GM23338 (cell line): Measurements from ENCODE around the gene PPP1R16B. TPM values are rescaled to one million over a fixed set of nuclear protein-coding genes. Genes with fewer than 3 reads are reported as not detected.
A peak's percentile ranks its signal among the peaks of the same experiment; 100 is the strongest.

Experiments
- ATAC-seq: fragments of 200-7000 bp; cut with Tn5 transposase; 3 replicates; pipeline ENCODE4 v1.9.1; 2020
- DNase-seq: peaks from one replicate; pipeline ENCODE4 v3.0.0-alpha.2; 2015; ENCODE audit warnings: low spot score
- H2AFZ ChIP-seq: fragments of 200-600 bp; sonication (generic); 2 replicates; pipeline ENCODE4 v1.8.0; 2016; ENCODE audit warnings: antibody characterized with exemption, mild to moderate bottlenecking, moderate library complexity
- H3F3A ChIP-seq: fragments of 200-600 bp; sonication (generic); replicated peaks from 2 replicates; pipeline ENCODE4 v1.8.0; 2017; ENCODE audit warnings: antibody characterized with exemption, mixed run types, low read depth
- H3K27ac ChIP-seq: fragments of 200-600 bp; sonication (generic); 2 replicates; pipeline ENCODE4 v1.6.1; 2016; ENCODE audit warnings: low read depth
- H3K27me3 ChIP-seq: fragments of 200-600 bp; sonication (generic); 2 replicates; pipeline ENCODE4 v1.8.0; 2016; ENCODE audit warnings: mild to moderate bottlenecking, mixed run types, moderate library complexity; ENCODE audit not compliant: insufficient read depth
- H3K36me3 ChIP-seq: fragments of 200-600 bp; sonication (generic); 2 replicates; pipeline ENCODE4 v1.8.0; 2016; ENCODE audit warnings: mild to moderate bottlenecking; ENCODE audit not compliant: insufficient read depth
- H3K4me1 ChIP-seq: fragments of 200-600 bp; sonication (generic); 2 replicates; pipeline ENCODE4 v1.8.0; 2016; ENCODE audit warnings: mild to moderate bottlenecking, moderate library complexity; ENCODE audit not compliant: insufficient read depth
- H3K4me2 ChIP-seq: fragments of 200-600 bp; sonication (generic); 2 replicates; pipeline ENCODE4 v1.7.1; 2017; ENCODE audit warnings: mixed run types
- H3K4me3 ChIP-seq: fragments of 200-600 bp; sonication (generic); 2 replicates; pipeline ENCODE4 v1.6.1; 2016; ENCODE audit warnings: mixed run types
- H3K79me2 ChIP-seq: fragments of 200-600 bp; sonication (generic); replicated peaks from 2 replicates; pipeline ENCODE4 v1.8.0; 2017; ENCODE audit warnings: mild to moderate bottlenecking; ENCODE audit not compliant: insufficient read depth
- H3K9me2 ChIP-seq: fragments of 200-600 bp; sonication (generic); 2 replicates; pipeline ENCODE4 v1.8.0; 2017; ENCODE audit not compliant: insufficient read depth
- H4K20me1 ChIP-seq: fragments of 200-600 bp; sonication (generic); replicated peaks from 2 replicates; pipeline ENCODE4 v1.8.0; 2017; ENCODE audit warnings: mild to moderate bottlenecking; ENCODE audit not compliant: insufficient read depth
- H3K27ac Mint-ChIP-seq: 2 replicates; pipeline ENCODE4 v1.8.0; 2020; ENCODE audit warnings: inconsistent platforms, mild to moderate bottlenecking, moderate library complexity, mixed read lengths
- H3K27me3 Mint-ChIP-seq: 3 replicates; pipeline ENCODE4 v1.8.0; 2022; ENCODE audit warnings: low read depth, mild to moderate bottlenecking, moderate library complexity, mixed read lengths, inconsistent platforms; ENCODE audit not compliant: insufficient read depth, poor library complexity
- H3K36me3 Mint-ChIP-seq: 3 replicates; pipeline ENCODE4 v1.8.0; 2021; ENCODE audit warnings: low read depth, mild to moderate bottlenecking, inconsistent platforms, moderate library complexity, mixed read lengths
- H3K4me1 Mint-ChIP-seq: 3 replicates; pipeline ENCODE4 v1.8.0; 2020; ENCODE audit warnings: mild to moderate bottlenecking, inconsistent platforms, mixed read lengths
- H3K4me3 Mint-ChIP-seq: 3 replicates; pipeline ENCODE4 v1.8.0; 2021; ENCODE audit warnings: moderate library complexity, mild to moderate bottlenecking, inconsistent platforms, mixed read lengths
- H3K9me3 Mint-ChIP-seq: 3 replicates; pipeline ENCODE4 v1.8.0; 2020; ENCODE audit warnings: moderate library complexity, mild to moderate bottlenecking, inconsistent platforms, mixed read lengths
- CREB1 ChIP-seq: fragments of 250-450 bp; sonication (Bioruptor Pico); IDR thresholded peaks from 2 replicates; pipeline ENCODE4 v1.5.0; 2020; ENCODE audit warnings: low read depth, mild to moderate bottlenecking, moderate library complexity
- EZH2 ChIP-seq: fragments of 200-600 bp; sonication (generic); IDR thresholded peaks from one replicate; pipeline ENCODE4 v1.8.0; 2017; ENCODE audit warnings: antibody characterized with exemption, mild to moderate bottlenecking, low read depth; ENCODE audit not compliant: unreplicated experiment
- EZH2phosphoT487 ChIP-seq: fragments of 200-600 bp; sonication (generic); IDR thresholded peaks from one replicate; pipeline ENCODE4 v1.8.1; 2018; ENCODE audit warnings: antibody characterized with exemption; ENCODE audit not compliant: unreplicated experiment
- JUNB ChIP-seq: IDR thresholded peaks from one replicate; pipeline ENCODE4 v1.6.1; 2016; ENCODE audit warnings: antibody characterized with exemption; ENCODE audit not compliant: unreplicated experiment
- ZNF114 ChIP-seq: fragments of 250-450 bp; sonication (Bioruptor Pico); IDR thresholded peaks from 2 replicates; pipeline ENCODE4 v1.5.0; 2020; ENCODE audit warnings: mild to moderate bottlenecking, moderate library complexity
- ZNF331 ChIP-seq: fragments of 250-450 bp; sonication (Bioruptor Pico); IDR thresholded peaks from 2 replicates; pipeline ENCODE4 v1.5.0; 2020; ENCODE audit warnings: low read depth, mild to moderate bottlenecking, moderate library complexity
- polyA plus RNA-seq: library from polyadenylated mRNA; unstranded; fragments of >200 nt; fragmentation: Nextera tagmentation; extraction: Ambion mirVana; gene quantifications from 2 replicates; pipeline ENCODE4 v1.2.1, GENCODE V29; 2016
- total RNA-seq: library from RNA; depleted of rRNA; stranded (reverse); fragments of >200 nt; shearing (Covaris generic); gene quantifications from 2 replicates; pipeline ENCODE4 v1.2.3, GENCODE V29; 2014
- TF ChIP-seq, protein P1 (sequence below): IDR thresholded peaks from one replicate; pipeline ENCODE4 v1.6.1; 2018; ENCODE audit warnings: antibody characterized with exemption; ENCODE audit not compliant: unreplicated experiment
- TF ChIP-seq, protein P2 (sequence below): IDR thresholded peaks from 2 replicates; pipeline ENCODE4 v1.6.1; 2016; ENCODE audit warnings: antibody characterized with exemption
- TF ChIP-seq, protein P3 (sequence below), 2 experiments: fragments of 200-600 bp in 1 of 2; sonication (generic) in 1 of 2; conservative IDR thresholded peaks; 2 replicates each; pipeline versions ENCODE4 v1.5.1 to v1.6.1; 2016 to 2017; ENCODE audit warnings: antibody characterized with exemption in 2 of 2, low read depth in 2 of 2, mild to moderate bottlenecking in 2 of 2, moderate library complexity in 1 of 2

Gene PPP1R16B
- total and polyA plus RNA-seq, 2 experiments from 2014 or later: 1.6 to 11.5 TPM

DNA sequence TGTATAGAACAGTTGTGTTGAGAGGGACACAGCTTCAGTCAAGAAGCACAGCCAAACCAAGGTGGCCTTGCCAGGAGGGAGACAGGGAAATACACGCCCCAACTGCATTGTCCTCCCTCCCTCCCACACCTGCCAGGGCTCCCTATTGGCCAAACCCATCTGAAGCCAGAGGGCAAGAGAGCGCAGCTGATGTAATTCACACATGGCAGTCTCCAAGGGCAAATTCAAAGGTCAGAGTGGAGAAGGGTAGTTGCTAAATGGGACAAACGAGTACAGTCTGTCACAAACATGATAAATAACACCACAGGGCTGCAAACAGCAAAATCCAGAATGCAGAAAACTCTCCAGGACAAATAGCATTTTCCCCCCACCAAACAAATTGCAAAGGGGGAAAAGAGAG, 23.2 kb upstream of the PPP1R16B start:
- Histone ChIP-seq H3K27me3 (no peaks in the 10 kb centered on the region), H3K79me2 (no peaks in the 10 kb centered on the region), H2AFZ (no peak overlapping the region), H3K4me1 (peaks cover 27% of the 10 kb centered on the region), H3K27ac (no peak overlapping the region; the same call in 1 of the 2 replicates), H4K20me1 (no peaks in the 10 kb centered on the region), H3K36me3 (no peaks in the 10 kb centered on the region), H3K4me2 (no peak overlapping the region), H3K4me3 (no peak overlapping the region), H3K9me2 (no peaks in the 10 kb centered on the region), H3F3A (peaks cover 11% of the 10 kb centered on the region; the same call in 1 of the 2 replicates)
- Mint-ChIP-seq H3K4me3 (no peak overlapping the region), H3K9me3 (no peaks in the 10 kb centered on the region), H3K27ac (0 out of 2 replicates have a peak overlapping the region, but pooled peaks have one; percentile 13), H3K27me3 (no peaks in the 10 kb centered on the region), H3K36me3 (peaks cover 6% of the 10 kb centered on the region), H3K4me1 (peaks cover 33% of the 10 kb centered on the region)
- DNase-seq: no peak
- TF ChIP-seq, protein P1, sequence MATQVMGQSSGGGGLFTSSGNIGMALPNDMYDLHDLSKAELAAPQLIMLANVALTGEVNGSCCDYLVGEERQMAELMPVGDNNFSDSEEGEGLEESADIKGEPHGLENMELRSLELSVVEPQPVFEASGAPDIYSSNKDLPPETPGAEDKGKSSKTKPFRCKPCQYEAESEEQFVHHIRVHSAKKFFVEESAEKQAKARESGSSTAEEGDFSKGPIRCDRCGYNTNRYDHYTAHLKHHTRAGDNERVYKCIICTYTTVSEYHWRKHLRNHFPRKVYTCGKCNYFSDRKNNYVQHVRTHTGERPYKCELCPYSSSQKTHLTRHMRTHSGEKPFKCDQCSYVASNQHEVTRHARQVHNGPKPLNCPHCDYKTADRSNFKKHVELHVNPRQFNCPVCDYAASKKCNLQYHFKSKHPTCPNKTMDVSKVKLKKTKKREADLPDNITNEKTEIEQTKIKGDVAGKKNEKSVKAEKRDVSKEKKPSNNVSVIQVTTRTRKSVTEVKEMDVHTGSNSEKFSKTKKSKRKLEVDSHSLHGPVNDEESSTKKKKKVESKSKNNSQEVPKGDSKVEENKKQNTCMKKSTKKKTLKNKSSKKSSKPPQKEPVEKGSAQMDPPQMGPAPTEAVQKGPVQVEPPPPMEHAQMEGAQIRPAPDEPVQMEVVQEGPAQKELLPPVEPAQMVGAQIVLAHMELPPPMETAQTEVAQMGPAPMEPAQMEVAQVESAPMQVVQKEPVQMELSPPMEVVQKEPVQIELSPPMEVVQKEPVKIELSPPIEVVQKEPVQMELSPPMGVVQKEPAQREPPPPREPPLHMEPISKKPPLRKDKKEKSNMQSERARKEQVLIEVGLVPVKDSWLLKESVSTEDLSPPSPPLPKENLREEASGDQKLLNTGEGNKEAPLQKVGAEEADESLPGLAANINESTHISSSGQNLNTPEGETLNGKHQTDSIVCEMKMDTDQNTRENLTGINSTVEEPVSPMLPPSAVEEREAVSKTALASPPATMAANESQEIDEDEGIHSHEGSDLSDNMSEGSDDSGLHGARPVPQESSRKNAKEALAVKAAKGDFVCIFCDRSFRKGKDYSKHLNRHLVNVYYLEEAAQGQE: no peak
- TF ChIP-seq JUNB (no peak), ZNF114 (CRISPR knock-in tag) (no peak), ZNF331 (CRISPR knock-in tag) (no peak)
- ATAC-seq: no peak

DNA sequence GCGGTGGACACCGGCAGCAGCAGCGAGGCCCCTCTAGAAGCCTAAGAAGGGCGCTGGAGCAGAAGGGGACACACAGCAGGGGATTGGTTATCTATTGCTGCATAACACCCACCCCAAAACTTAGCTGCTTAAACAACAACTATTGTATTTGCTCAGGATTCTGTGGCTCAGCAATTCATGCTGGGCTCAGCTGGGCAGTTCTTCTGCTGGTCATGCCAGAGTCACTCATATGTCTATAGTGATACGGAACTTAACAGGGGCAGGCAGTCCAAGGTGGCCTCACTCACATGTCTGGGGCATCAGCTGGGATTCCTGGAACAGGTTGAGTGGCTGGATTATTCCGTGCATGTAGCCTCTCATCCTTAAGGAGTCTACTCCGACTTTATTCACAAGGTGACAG, 17.6 kb upstream of the PPP1R16B start:
- no peak for DNase-seq
- no peaks in the 10 kb centered on the region for H4K20me1 ChIP-seq
- H3K9me2 ChIP-seq: no peaks in the 10 kb centered on the region
- TF ChIP-seq, protein P2, sequence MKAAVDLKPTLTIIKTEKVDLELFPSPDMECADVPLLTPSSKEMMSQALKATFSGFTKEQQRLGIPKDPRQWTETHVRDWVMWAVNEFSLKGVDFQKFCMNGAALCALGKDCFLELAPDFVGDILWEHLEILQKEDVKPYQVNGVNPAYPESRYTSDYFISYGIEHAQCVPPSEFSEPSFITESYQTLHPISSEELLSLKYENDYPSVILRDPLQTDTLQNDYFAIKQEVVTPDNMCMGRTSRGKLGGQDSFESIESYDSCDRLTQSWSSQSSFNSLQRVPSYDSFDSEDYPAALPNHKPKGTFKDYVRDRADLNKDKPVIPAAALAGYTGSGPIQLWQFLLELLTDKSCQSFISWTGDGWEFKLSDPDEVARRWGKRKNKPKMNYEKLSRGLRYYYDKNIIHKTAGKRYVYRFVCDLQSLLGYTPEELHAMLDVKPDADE: no peak
- TF ChIP-seq ZNF331 (CRISPR knock-in tag) (peak; percentile 32; the same call in 1 of the 2 replicates), CREB1 (CRISPR knock-in tag) (no peak), EZH2phosphoT487 (no peak), ZNF114 (CRISPR knock-in tag) (no peak), EZH2 (no peak)
- TF ChIP-seq, protein P3, sequence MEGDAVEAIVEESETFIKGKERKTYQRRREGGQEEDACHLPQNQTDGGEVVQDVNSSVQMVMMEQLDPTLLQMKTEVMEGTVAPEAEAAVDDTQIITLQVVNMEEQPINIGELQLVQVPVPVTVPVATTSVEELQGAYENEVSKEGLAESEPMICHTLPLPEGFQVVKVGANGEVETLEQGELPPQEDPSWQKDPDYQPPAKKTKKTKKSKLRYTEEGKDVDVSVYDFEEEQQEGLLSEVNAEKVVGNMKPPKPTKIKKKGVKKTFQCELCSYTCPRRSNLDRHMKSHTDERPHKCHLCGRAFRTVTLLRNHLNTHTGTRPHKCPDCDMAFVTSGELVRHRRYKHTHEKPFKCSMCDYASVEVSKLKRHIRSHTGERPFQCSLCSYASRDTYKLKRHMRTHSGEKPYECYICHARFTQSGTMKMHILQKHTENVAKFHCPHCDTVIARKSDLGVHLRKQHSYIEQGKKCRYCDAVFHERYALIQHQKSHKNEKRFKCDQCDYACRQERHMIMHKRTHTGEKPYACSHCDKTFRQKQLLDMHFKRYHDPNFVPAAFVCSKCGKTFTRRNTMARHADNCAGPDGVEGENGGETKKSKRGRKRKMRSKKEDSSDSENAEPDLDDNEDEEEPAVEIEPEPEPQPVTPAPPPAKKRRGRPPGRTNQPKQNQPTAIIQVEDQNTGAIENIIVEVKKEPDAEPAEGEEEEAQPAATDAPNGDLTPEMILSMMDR (conservative IDR thresholded peaks at IDR 0.05; ENCODE audit: low read depth in 2 of 2): no peak
- TF ChIP-seq, protein P1: no peak
- H3K4me3 Mint-ChIP-seq: no peak overlapping the region
- no peaks in the 10 kb centered on the region for H3K4me1 Mint-ChIP-seq
- no peak overlapping the region for H2AFZ ChIP-seq
- no peak overlapping the region for H3K27ac Mint-ChIP-seq
- H3K36me3 ChIP-seq: no peaks in the 10 kb centered on the region
- H3K9me3 Mint-ChIP-seq: no peaks in the 10 kb centered on the region; the same call in 2 of the 3 replicates
- no peak overlapping the region for H3K4me2 ChIP-seq
- no peak overlapping the region for H3K27ac ChIP-seq
- no peaks in the 10 kb centered on the region for H3F3A ChIP-seq
- ATAC-seq: no peak
- H3K27me3 Mint-ChIP-seq: peaks cover 2% of the 10 kb centered on the region
- no peaks in the 10 kb centered on the region for H3K4me1 ChIP-seq
- H3K4me3 ChIP-seq: no peak overlapping the region
- no peaks in the 10 kb centered on the region for H3K79me2 ChIP-seq
- H3K27me3 ChIP-seq: no peaks in the 10 kb centered on the region
- no peaks in the 10 kb centered on the region for H3K36me3 Mint-ChIP-seq
